GM23338 (cell line): Measurements from ENCODE around the gene HIVEP1. TPM values are rescaled to one million over a fixed set of nuclear protein-coding genes. Genes with fewer than 3 reads are reported as not detected.

Source experiments
- ATAC-seq: fragments of 200-7000 bp; cut with Tn5 transposase; 3 replicates; pipeline ENCODE4 v1.9.1; 2020
- DNase-seq: peaks from one replicate; pipeline ENCODE4 v3.0.0-alpha.2; 2015; ENCODE audit warnings: low spot score
- H2AFZ ChIP-seq: fragments of 200-600 bp; sonication (generic); 2 replicates; pipeline ENCODE4 v1.8.0; 2016; ENCODE audit warnings: antibody characterized with exemption, mild to moderate bottlenecking, moderate library complexity
- H3F3A ChIP-seq: fragments of 200-600 bp; sonication (generic); replicated peaks from 2 replicates; pipeline ENCODE4 v1.8.0; 2017; ENCODE audit warnings: antibody characterized with exemption, mixed run types, low read depth
- H3K27ac ChIP-seq: fragments of 200-600 bp; sonication (generic); 2 replicates; pipeline ENCODE4 v1.6.1; 2016; ENCODE audit warnings: low read depth
- H3K27me3 ChIP-seq: fragments of 200-600 bp; sonication (generic); 2 replicates; pipeline ENCODE4 v1.8.0; 2016; ENCODE audit warnings: mild to moderate bottlenecking, mixed run types, moderate library complexity; ENCODE audit not compliant: insufficient read depth
- H3K36me3 ChIP-seq: fragments of 200-600 bp; sonication (generic); 2 replicates; pipeline ENCODE4 v1.8.0; 2016; ENCODE audit warnings: mild to moderate bottlenecking; ENCODE audit not compliant: insufficient read depth
- H3K4me1 ChIP-seq: fragments of 200-600 bp; sonication (generic); 2 replicates; pipeline ENCODE4 v1.8.0; 2016; ENCODE audit warnings: mild to moderate bottlenecking, moderate library complexity; ENCODE audit not compliant: insufficient read depth
- H3K4me2 ChIP-seq: fragments of 200-600 bp; sonication (generic); 2 replicates; pipeline ENCODE4 v1.7.1; 2017; ENCODE audit warnings: mixed run types
- H3K4me3 ChIP-seq: fragments of 200-600 bp; sonication (generic); 2 replicates; pipeline ENCODE4 v1.6.1; 2016; ENCODE audit warnings: mixed run types
- H3K79me2 ChIP-seq: fragments of 200-600 bp; sonication (generic); replicated peaks from 2 replicates; pipeline ENCODE4 v1.8.0; 2017; ENCODE audit warnings: mild to moderate bottlenecking; ENCODE audit not compliant: insufficient read depth
- H3K9me2 ChIP-seq: fragments of 200-600 bp; sonication (generic); 2 replicates; pipeline ENCODE4 v1.8.0; 2017; ENCODE audit not compliant: insufficient read depth
- H4K20me1 ChIP-seq: fragments of 200-600 bp; sonication (generic); replicated peaks from 2 replicates; pipeline ENCODE4 v1.8.0; 2017; ENCODE audit warnings: mild to moderate bottlenecking; ENCODE audit not compliant: insufficient read depth
- H3K27ac Mint-ChIP-seq: 2 replicates; pipeline ENCODE4 v1.8.0; 2020; ENCODE audit warnings: inconsistent platforms, mild to moderate bottlenecking, moderate library complexity, mixed read lengths
- H3K27me3 Mint-ChIP-seq: 3 replicates; pipeline ENCODE4 v1.8.0; 2022; ENCODE audit warnings: low read depth, mild to moderate bottlenecking, moderate library complexity, mixed read lengths, inconsistent platforms; ENCODE audit not compliant: insufficient read depth, poor library complexity
- H3K36me3 Mint-ChIP-seq: 3 replicates; pipeline ENCODE4 v1.8.0; 2021; ENCODE audit warnings: low read depth, mild to moderate bottlenecking, inconsistent platforms, moderate library complexity, mixed read lengths
- H3K4me1 Mint-ChIP-seq: 3 replicates; pipeline ENCODE4 v1.8.0; 2020; ENCODE audit warnings: mild to moderate bottlenecking, inconsistent platforms, mixed read lengths
- H3K4me3 Mint-ChIP-seq: 3 replicates; pipeline ENCODE4 v1.8.0; 2021; ENCODE audit warnings: moderate library complexity, mild to moderate bottlenecking, inconsistent platforms, mixed read lengths
- H3K9me3 Mint-ChIP-seq: 3 replicates; pipeline ENCODE4 v1.8.0; 2020; ENCODE audit warnings: moderate library complexity, mild to moderate bottlenecking, inconsistent platforms, mixed read lengths
- EZH2phosphoT487 ChIP-seq: fragments of 200-600 bp; sonication (generic); IDR thresholded peaks from one replicate; pipeline ENCODE4 v1.8.1; 2018; ENCODE audit warnings: antibody characterized with exemption; ENCODE audit not compliant: unreplicated experiment
- NANOG ChIP-seq: IDR thresholded peaks from 2 replicates; pipeline ENCODE4 v1.6.1; 2016; ENCODE audit warnings: antibody characterized with exemption, borderline replicate concordance
- POLR2AphosphoS5 ChIP-seq: IDR thresholded peaks from 2 replicates; pipeline ENCODE4 v1.6.1; 2016; ENCODE audit warnings: antibody characterized with exemption, low read depth
- polyA plus RNA-seq: library from polyadenylated mRNA; unstranded; fragments of >200 nt; fragmentation: Nextera tagmentation; extraction: Ambion mirVana; gene quantifications from 2 replicates; pipeline ENCODE4 v1.2.1, GENCODE V29; 2016
- total RNA-seq: library from RNA; depleted of rRNA; stranded (reverse); fragments of >200 nt; shearing (Covaris generic); gene quantifications from 2 replicates; pipeline ENCODE4 v1.2.3, GENCODE V29; 2014
- TF ChIP-seq, protein P1 (sequence below), 2 experiments: fragments of 200-600 bp in 1 of 2; sonication (generic) in 1 of 2; conservative IDR thresholded peaks; 2 replicates each; pipeline versions ENCODE4 v1.5.1 to v1.6.1; 2016 to 2017; ENCODE audit warnings: antibody characterized with exemption in 2 of 2, low read depth in 2 of 2, mild to moderate bottlenecking in 2 of 2, moderate library complexity in 1 of 2
- TF ChIP-seq, protein P2 (sequence below): fragments of 250-450 bp; sonication (Bioruptor Pico); IDR thresholded peaks from 2 replicates; pipeline ENCODE4 v1.5.0; 2020; ENCODE audit warnings: mild to moderate bottlenecking, moderate library complexity

Gene HIVEP1
- total and polyA plus RNA-seq, 2 experiments from 2014 or later, result 10.1 to 21.7 TPM

DNA sequence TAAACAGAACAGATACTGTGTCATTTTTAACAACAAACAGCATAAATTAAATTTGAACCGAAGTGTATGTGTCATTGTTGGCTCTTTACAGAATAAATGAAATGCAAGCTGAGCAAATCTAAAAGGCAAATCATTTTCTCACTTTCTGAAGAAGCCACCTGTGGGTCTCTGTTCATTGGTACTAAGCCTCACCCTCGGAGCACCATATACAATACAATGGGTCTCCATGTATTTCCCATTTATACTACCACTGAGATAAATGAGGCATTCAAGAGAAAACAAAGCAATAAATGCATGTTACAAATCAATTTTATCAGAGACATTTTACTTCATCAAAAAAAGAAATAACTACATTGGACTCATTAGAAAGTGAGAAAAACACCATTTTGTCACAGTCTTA is 38.9 kb upstream of the HIVEP1 start:
- no peak overlapping the region for H3K4me3 ChIP-seq
- H3K4me3 Mint-ChIP-seq, result no peak overlapping the region
- H3K9me2 ChIP-seq, result peaks cover 14% of the 10 kb centered on the region; the same call in 1 of the 2 replicates
- peaks cover 1% of the 10 kb centered on the region for H3K27me3 Mint-ChIP-seq
- ATAC-seq (peak; percentile 80), DNase-seq (no peak)
- peaks cover 40% of the 10 kb centered on the region for H3K4me1 Mint-ChIP-seq
- no peak overlapping the region for H3K27ac ChIP-seq
- peak overlapping the region; percentile 44 for H3K4me2 ChIP-seq
- TF ChIP-seq, protein P1, sequence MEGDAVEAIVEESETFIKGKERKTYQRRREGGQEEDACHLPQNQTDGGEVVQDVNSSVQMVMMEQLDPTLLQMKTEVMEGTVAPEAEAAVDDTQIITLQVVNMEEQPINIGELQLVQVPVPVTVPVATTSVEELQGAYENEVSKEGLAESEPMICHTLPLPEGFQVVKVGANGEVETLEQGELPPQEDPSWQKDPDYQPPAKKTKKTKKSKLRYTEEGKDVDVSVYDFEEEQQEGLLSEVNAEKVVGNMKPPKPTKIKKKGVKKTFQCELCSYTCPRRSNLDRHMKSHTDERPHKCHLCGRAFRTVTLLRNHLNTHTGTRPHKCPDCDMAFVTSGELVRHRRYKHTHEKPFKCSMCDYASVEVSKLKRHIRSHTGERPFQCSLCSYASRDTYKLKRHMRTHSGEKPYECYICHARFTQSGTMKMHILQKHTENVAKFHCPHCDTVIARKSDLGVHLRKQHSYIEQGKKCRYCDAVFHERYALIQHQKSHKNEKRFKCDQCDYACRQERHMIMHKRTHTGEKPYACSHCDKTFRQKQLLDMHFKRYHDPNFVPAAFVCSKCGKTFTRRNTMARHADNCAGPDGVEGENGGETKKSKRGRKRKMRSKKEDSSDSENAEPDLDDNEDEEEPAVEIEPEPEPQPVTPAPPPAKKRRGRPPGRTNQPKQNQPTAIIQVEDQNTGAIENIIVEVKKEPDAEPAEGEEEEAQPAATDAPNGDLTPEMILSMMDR (conservative IDR thresholded peaks at IDR 0.05; ENCODE audit: low read depth in 2 of 2), result no peak
- peak; percentile 66; the same call in 1 of the 2 replicates for TF ChIP-seq NANOG
- H3K36me3 Mint-ChIP-seq, result peaks cover 5% of the 10 kb centered on the region; the same call in 1 of the 3 replicates
- no peaks in the 10 kb centered on the region for H3K27me3 ChIP-seq
- H2AFZ ChIP-seq, result peak overlapping the region; percentile 3; the same call in 1 of the 2 replicates
- H3K27ac Mint-ChIP-seq, result peak overlapping the region; percentile 89
- H4K20me1 ChIP-seq, result no peaks in the 10 kb centered on the region
- no peaks in the 10 kb centered on the region for H3K36me3 ChIP-seq
- H3K9me3 Mint-ChIP-seq, result no peaks in the 10 kb centered on the region
- H3K79me2 ChIP-seq, result no peaks in the 10 kb centered on the region
- H3K4me1 ChIP-seq, result peaks cover 28% of the 10 kb centered on the region
- H3F3A ChIP-seq, result no peaks in the 10 kb centered on the region

DNA sequence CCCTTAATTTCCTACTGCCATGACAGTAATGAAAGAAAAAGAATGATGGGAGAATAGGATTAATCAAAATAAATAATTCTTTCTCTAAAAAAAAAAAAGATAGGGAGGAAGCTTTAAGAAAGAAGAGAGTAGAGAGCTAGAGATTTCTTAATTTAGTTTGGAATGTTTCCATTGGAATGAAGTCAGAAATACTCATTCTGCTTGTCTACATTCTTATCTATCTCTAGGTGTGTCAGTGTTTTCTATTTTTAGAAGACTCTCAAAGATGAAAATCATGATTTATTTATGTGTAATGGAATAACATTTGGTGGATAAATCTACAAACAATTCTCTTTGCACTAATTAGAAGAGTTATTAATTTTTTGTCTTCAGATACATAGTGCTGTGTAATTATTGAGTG is 38.0 kb upstream of the HIVEP1 start:
- Histone ChIP-seq H3K27ac (no peak overlapping the region), H3K36me3 (no peaks in the 10 kb centered on the region), H3K4me3 (no peak overlapping the region), H3K79me2 (no peaks in the 10 kb centered on the region), H3F3A (no peaks in the 10 kb centered on the region), H3K4me2 (no peak overlapping the region), H3K4me1 (peaks cover 28% of the 10 kb centered on the region), H3K9me2 (peaks cover 7% of the 10 kb centered on the region; the same call in 1 of the 2 replicates), H2AFZ (no peak overlapping the region), H4K20me1 (no peaks in the 10 kb centered on the region), H3K27me3 (no peaks in the 10 kb centered on the region)
- H3K4me1 Mint-ChIP-seq, result peaks cover 40% of the 10 kb centered on the region
- peak overlapping the region; percentile 89; the same call in 1 of the 2 replicates for H3K27ac Mint-ChIP-seq
- TF ChIP-seq, protein P1 (conservative IDR thresholded peaks at IDR 0.05; ENCODE audit: low read depth in 2 of 2), result no peak
- no peak for ATAC-seq
- no peak overlapping the region for H3K4me3 Mint-ChIP-seq
- peaks cover 5% of the 10 kb centered on the region; the same call in 1 of the 3 replicates for H3K36me3 Mint-ChIP-seq
- H3K9me3 Mint-ChIP-seq, result no peaks in the 10 kb centered on the region
- H3K27me3 Mint-ChIP-seq, result peaks cover 1% of the 10 kb centered on the region
- DNase-seq, result no peak

DNA sequence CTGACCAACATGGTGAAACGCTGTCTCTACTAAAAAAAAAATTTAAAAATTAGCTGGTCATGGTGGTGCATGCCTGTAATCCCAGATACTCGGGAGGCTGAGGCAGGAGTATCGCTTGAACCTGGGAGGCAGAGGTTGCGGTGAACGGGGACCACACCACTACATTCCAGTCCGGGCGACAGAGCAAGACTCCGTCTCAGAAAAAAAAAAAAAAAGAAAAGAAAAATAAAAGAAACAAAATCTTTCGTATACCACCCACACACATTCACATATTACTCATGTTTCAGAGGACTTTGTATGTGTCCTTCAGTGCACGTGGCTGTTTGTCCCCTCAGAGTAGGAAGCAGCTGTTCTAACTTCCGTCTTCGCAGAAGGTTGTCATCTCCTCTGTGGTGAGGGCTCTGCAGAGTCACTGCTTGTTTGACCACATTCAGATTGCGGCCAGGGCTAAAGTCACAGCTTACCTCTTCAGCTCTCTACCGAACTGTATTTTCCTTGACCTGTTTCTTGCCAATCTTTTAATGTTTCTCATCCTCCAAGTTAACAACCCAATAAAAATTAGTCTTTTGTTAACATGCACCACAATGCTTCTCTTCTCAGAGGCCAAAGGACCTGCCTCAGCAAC is 36.6 kb upstream of the HIVEP1 start:
- Histone ChIP-seq H3K27ac (no peak overlapping the region), H3K79me2 (no peaks in the 10 kb centered on the region), H3K27me3 (no peaks in the 10 kb centered on the region), H3F3A (no peaks in the 10 kb centered on the region), H3K4me1 (peaks cover 28% of the 10 kb centered on the region), H3K36me3 (no peaks in the 10 kb centered on the region), H3K4me3 (no peak overlapping the region), H4K20me1 (no peaks in the 10 kb centered on the region), H3K9me2 (peaks cover 7% of the 10 kb centered on the region; the same call in 1 of the 2 replicates), H3K4me2 (no peak overlapping the region), H2AFZ (peak overlapping the region; percentile 54; the same call in 1 of the 2 replicates)
- no peak overlapping the region for H3K27ac Mint-ChIP-seq
- ATAC-seq (no peak), DNase-seq (no peak)
- peaks cover 5% of the 10 kb centered on the region; the same call in 1 of the 3 replicates for H3K36me3 Mint-ChIP-seq
- peaks cover under 1% of the 10 kb centered on the region for H3K27me3 Mint-ChIP-seq
- H3K9me3 Mint-ChIP-seq, result no peaks in the 10 kb centered on the region
- H3K4me1 Mint-ChIP-seq, result peaks cover 40% of the 10 kb centered on the region
- no peak overlapping the region for H3K4me3 Mint-ChIP-seq
- no peak for TF ChIP-seq POLR2AphosphoS5
- TF ChIP-seq EZH2phosphoT487, result no peak
- TF ChIP-seq, protein P2, sequence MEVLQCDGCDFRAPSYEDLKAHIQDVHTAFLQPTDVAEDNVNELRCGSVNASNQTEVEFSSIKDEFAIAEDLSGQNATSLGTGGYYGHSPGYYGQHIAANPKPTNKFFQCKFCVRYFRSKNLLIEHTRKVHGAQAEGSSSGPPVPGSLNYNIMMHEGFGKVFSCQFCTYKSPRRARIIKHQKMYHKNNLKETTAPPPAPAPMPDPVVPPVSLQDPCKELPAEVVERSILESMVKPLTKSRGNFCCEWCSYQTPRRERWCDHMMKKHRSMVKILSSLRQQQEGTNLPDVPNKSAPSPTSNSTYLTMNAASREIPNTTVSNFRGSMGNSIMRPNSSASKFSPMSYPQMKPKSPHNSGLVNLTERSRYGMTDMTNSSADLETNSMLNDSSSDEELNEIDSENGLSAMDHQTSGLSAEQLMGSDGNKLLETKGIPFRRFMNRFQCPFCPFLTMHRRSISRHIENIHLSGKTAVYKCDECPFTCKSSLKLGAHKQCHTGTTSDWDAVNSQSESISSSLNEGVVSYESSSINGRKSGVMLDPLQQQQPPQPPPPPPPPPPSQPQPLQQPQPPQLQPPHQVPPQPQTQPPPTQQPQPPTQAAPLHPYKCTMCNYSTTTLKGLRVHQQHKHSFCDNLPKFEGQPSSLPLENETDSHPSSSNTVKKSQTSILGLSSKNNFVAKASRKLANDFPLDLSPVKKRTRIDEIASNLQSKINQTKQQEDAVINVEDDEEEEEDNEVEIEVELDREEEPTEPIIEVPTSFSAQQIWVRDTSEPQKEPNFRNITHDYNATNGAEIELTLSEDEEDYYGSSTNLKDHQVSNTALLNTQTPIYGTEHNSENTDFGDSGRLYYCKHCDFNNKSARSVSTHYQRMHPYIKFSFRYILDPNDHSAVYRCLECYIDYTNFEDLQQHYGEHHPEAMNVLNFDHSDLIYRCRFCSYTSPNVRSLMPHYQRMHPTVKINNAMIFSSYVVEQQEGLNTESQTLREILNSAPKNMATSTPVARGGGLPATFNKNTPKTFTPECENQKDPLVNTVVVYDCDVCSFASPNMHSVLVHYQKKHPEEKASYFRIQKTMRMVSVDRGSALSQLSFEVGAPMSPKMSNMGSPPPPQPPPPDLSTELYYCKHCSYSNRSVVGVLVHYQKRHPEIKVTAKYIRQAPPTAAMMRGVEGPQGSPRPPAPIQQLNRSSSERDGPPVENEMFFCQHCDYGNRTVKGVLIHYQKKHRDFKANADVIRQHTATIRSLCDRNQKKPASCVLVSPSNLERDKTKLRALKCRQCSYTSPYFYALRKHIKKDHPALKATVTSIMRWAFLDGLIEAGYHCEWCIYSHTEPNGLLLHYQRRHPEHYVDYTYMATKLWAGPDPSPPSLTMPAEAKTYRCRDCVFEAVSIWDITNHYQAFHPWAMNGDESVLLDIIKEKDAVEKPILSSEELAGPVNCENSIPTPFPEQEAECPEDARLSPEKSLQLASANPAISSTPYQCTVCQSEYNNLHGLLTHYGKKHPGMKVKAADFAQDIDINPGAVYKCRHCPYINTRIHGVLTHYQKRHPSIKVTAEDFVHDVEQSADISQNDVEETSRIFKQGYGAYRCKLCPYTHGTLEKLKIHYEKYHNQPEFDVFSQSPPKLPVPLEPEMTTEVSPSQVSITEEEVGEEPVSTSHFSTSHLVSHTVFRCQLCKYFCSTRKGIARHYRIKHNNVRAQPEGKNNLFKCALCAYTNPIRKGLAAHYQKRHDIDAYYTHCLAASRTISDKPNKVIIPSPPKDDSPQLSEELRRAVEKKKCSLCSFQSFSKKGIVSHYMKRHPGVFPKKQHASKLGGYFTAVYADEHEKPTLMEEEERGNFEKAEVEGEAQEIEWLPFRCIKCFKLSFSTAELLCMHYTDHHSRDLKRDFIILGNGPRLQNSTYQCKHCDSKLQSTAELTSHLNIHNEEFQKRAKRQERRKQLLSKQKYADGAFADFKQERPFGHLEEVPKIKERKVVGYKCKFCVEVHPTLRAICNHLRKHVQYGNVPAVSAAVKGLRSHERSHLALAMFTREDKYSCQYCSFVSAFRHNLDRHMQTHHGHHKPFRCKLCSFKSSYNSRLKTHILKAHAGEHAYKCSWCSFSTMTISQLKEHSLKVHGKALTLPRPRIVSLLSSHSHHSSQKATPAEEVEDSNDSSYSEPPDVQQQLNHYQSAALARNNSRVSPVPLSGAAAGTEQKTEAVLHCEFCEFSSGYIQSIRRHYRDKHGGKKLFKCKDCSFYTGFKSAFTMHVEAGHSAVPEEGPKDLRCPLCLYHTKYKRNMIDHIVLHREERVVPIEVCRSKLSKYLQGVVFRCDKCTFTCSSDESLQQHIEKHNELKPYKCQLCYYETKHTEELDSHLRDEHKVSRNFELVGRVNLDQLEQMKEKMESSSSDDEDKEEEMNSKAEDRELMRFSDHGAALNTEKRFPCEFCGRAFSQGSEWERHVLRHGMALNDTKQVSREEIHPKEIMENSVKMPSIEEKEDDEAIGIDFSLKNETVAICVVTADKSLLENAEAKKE (CRISPR knock-in tag), result no peak
